Endothelial cell of umbilical vein (primary cell): Measurements from ENCODE around the gene REEP5. TPM values are rescaled to one million over a fixed set of nuclear protein-coding genes. Genes with fewer than 3 reads are reported as not detected.
"Not testable (repeated sequence)": the region's sequence is repeated elsewhere in the genome, so short reads cannot be mapped to it uniquely, and the experiment has no call there.

ENCODE experiments used
- BruUV-seq: library from RNA; stranded (reverse); fragments of 400-500 nt; replicated peaks from 2 replicates; lab custom pipeline; 2021; lab: Mats Ljungman, UMichigan
- CTCF ChIA-PET: fragments of 300-600, 350-600 bp; sonication (Branson Sonifier 250); formaldehyde crosslinking; loops from one replicate; lab custom pipeline; 2021; ENCODE audit warnings: antibody characterized with exemption, inconsistent platforms; lab: Charles Lee
- POLR2A ChIA-PET: fragments of 300-600, 350-600 bp; sonication (Branson Sonifier 250); formaldehyde crosslinking; loops from one replicate; lab custom pipeline; 2021; ENCODE audit warnings: antibody characterized with exemption, inconsistent platforms; lab: Charles Lee
- DNase-seq: peaks from one replicate; pipeline ENCODE4 v3.0.0-alpha.2; 2011; ENCODE audit warnings: low read depth, low spot score
- FAIRE-seq: peaks from 2 replicates; lab custom pipeline; 2011; peaks lifted over from hg19 to GRCh38; lab: Jason Lieb, UNC
- H2AFZ ChIP-seq: 2 replicates; pipeline ENCODE4 v1.6.0; 2012; ENCODE audit warnings: low read depth, low read length, control low read depth, inconsistent platforms
- H3K27ac ChIP-seq: 2 replicates; pipeline ENCODE4 v1.5.1; 2011; ENCODE audit warnings: low read depth, mild to moderate bottlenecking, control low read depth, low read length, moderate library complexity; ENCODE audit not compliant: insufficient read depth
- H3K27me3 ChIP-seq, 2 experiments: 2 replicates each; pipeline versions ENCODE4 v1.6.0 to v1.6.1; 2011; ENCODE audit warnings: low read length in 2 of 2, mixed read lengths in 1 of 2; ENCODE audit not compliant: control insufficient read depth in 2 of 2, insufficient read depth in 2 of 2
- H3K36me3 ChIP-seq, 2 experiments: 2 replicates in 1 of 2; 3 replicates in 1 of 2; pipeline ENCODE4 v1.5.1; 2011; ENCODE audit warnings: low read length in 2 of 2, mild to moderate bottlenecking in 1 of 2, moderate library complexity in 1 of 2; ENCODE audit not compliant: control insufficient read depth in 2 of 2, insufficient read depth in 2 of 2; ENCODE audit errors: extremely low read depth in 1 of 2
- H3K4me1 ChIP-seq: 3 replicates; pipeline ENCODE4 v1.5.1; 2011; ENCODE audit warnings: mild to moderate bottlenecking, low read length; ENCODE audit not compliant: control insufficient read depth, insufficient read depth; ENCODE audit errors: extremely low read depth
- H3K4me2 ChIP-seq: 2 replicates; pipeline ENCODE4 v1.6.1; 2011; ENCODE audit warnings: low read length, control low read depth, mixed read lengths; ENCODE audit not compliant: insufficient read depth
- H3K4me3 ChIP-seq, 3 experiments: fragments of 200-600 bp in 1 of 3; sonication (generic), shearing (Covaris generic) in 1 of 3; replicated peaks in 1 of 3; 2 replicates each; pipeline ENCODE4 v1.5.1; 2011 to 2016; ENCODE audit warnings: control low read depth in 3 of 3, low read length in 3 of 3, mild to moderate bottlenecking in 2 of 3, inconsistent platforms in 1 of 3, low read depth in 1 of 3, moderate library complexity in 1 of 3; ENCODE audit not compliant: insufficient read depth in 1 of 3
- H3K79me2 ChIP-seq: 2 replicates; pipeline ENCODE4 v1.6.0; 2012; ENCODE audit warnings: low read length, inconsistent platforms; ENCODE audit not compliant: control insufficient read depth, insufficient read depth
- H3K9ac ChIP-seq: replicated peaks from 2 replicates; pipeline ENCODE3; 2011; ENCODE audit warnings: low read length, control low read depth; ENCODE audit not compliant: insufficient read depth; ENCODE audit errors: extremely low read depth
- H3K9me1 ChIP-seq: replicated peaks from 3 replicates; pipeline ENCODE4 v1.6.0; 2011; ENCODE audit warnings: mild to moderate bottlenecking, low read length; ENCODE audit not compliant: control insufficient read depth, insufficient read depth; ENCODE audit errors: extremely low read depth
- H3K9me3 ChIP-seq: replicated peaks from 2 replicates; pipeline ENCODE4 v1.5.1; 2012; ENCODE audit warnings: low read length, inconsistent platforms; ENCODE audit not compliant: control insufficient read depth, insufficient read depth
- H4K20me1 ChIP-seq: replicated peaks from 2 replicates; pipeline ENCODE3; 2011; ENCODE audit warnings: mild to moderate bottlenecking, low read length; ENCODE audit not compliant: control insufficient read depth, insufficient read depth; ENCODE audit errors: extremely low read depth
- CTCF ChIP-seq, 2 donors: IDR thresholded peaks; 1 replicate in 1 of 2; 2 replicates in 1 of 2; pipeline ENCODE4 v1.5.1; 2011; ENCODE audit warnings: low read length in 2 of 2, mild to moderate bottlenecking in 2 of 2, moderate library complexity in 2 of 2, control low read depth in 1 of 2, inconsistent platforms in 1 of 2, low read depth in 1 of 2; ENCODE audit not compliant: insufficient read depth in 1 of 2; ENCODE audit errors: extremely low read depth in 1 of 2
- EZH2 ChIP-seq: IDR thresholded peaks from 2 replicates; pipeline ENCODE4 v1.6.1; 2012; ENCODE audit warnings: borderline replicate concordance, low read depth, mild to moderate bottlenecking, moderate library complexity, low read length, inconsistent platforms; ENCODE audit not compliant: severe bottlenecking
- FOS ChIP-seq: IDR thresholded peaks from 2 replicates; pipeline ENCODE4 v1.6.1; 2011; ENCODE audit warnings: mild to moderate bottlenecking, low read length, moderate library complexity, borderline replicate concordance; ENCODE audit not compliant: insufficient read depth
- GATA2 ChIP-seq: IDR thresholded peaks from 2 replicates; pipeline ENCODE4 v1.7.0; 2011; ENCODE audit warnings: low read depth, mild to moderate bottlenecking, moderate library complexity, mixed read lengths, low read length; ENCODE audit not compliant: insufficient read length, insufficient read depth
- JUN ChIP-seq: IDR thresholded peaks from 2 replicates; pipeline ENCODE4 v1.6.1; 2011; ENCODE audit warnings: borderline replicate concordance, low read depth; ENCODE audit not compliant: insufficient read length, insufficient read depth
- MAX ChIP-seq: IDR thresholded peaks from 2 replicates; pipeline ENCODE4 v1.6.1; 2011; ENCODE audit not compliant: insufficient read depth, insufficient read length
- MYC ChIP-seq: IDR thresholded peaks from one replicate; pipeline ENCODE4 v1.6.1; 2011; ENCODE audit warnings: mild to moderate bottlenecking, low read depth, low read length
- POLR2A ChIP-seq: IDR thresholded peaks from 2 replicates; pipeline ENCODE4 v1.6.1; 2012; ENCODE audit warnings: low read depth, mild to moderate bottlenecking, control low read depth, low read length
- POLR2AphosphoS5 ChIP-seq: IDR thresholded peaks from 2 replicates; pipeline ENCODE4 v1.6.1; 2012; ENCODE audit warnings: low read depth, mild to moderate bottlenecking, control low read depth, low read length, moderate library complexity; ENCODE audit not compliant: insufficient read depth
- dilution Hi-C: fragments of 300-500 bp; cut with MboI; formaldehyde crosslinking; loops from one replicate; pipeline ENCODE4 v1.15.0; 2019; ENCODE audit warnings: low sequenced_read_pairs; ENCODE audit not compliant: extremely low pct_ligation_motif_present
- intact Hi-C: fragments of 100-400 bp; cut with micrococcal nuclease; formaldehyde crosslinking; loops from one replicate; pipeline ENCODE4 v1.10.0; 2022
- polyA plus RNA-seq, 4 experiments: library from polyadenylated mRNA; depleted of rRNA in 3 of 4; stranded (reverse) in 3 of 4; unstranded in 1 of 4; fragments of >200 nt; gene quantifications; 2 replicates each; pipeline versions ENCODE4 v1.2.1 to v1.2.3, GENCODE V29; 2011 to 2012; ENCODE audit warnings: missing spikeins in 1 of 4
- total RNA-seq: library from RNA; stranded (reverse); gene quantifications from 2 replicates; pipeline ENCODE4 v1.2.3, GENCODE V29; 2021

Gene REEP5
- total and polyA plus RNA-seq, 2 donors (not counting 3 experiments of a cell fraction or from before 2014, with no cell fraction given), result 98.0 to 163 TPM

GRCh38 chr5:112906637-112907036, 15.4 kb downstream of the REEP5 start:
- Histone ChIP-seq H2AFZ (no peak overlapping the region), H4K20me1 (peaks cover 2% of the 10 kb centered on the region), H3K27me3 (no peaks in the 10 kb centered on the region), H3K36me3 (peaks cover 10 to 11% of the 10 kb centered on the region in 2 experiments), H3K9me3 (no peaks in the 10 kb centered on the region), H3K9me1 (no peaks in the 10 kb centered on the region), H3K4me1 (no peaks in the 10 kb centered on the region), H3K27ac (no peak overlapping the region), H3K9ac (no peak overlapping the region), H3K4me2 (no peak overlapping the region), H3K4me3 (no peak overlapping the region), H3K79me2 (peaks cover 51% of the 10 kb centered on the region)
- BruUV-seq, result no TSS peak
- FAIRE-seq (no peak), DNase-seq (no peak)
- CTCF ChIA-PET, result interaction anchor here (0.6 kb wide), 1 partner anchor 12 kb away, joined by 4 read pairs; no protein-coding TSS in a partner anchor
- TF ChIP-seq POLR2A, result no peak
- TF ChIP-seq FOS, result no peak
- no peak for TF ChIP-seq JUN
- TF ChIP-seq MAX, result no peak
- no peak for TF ChIP-seq EZH2
- TF ChIP-seq GATA2, result no peak
- TF ChIP-seq POLR2AphosphoS5, result no peak
- no peak for TF ChIP-seq MYC
- TF ChIP-seq CTCF (IDR thresholded peaks at IDR 0.05; ENCODE audit: extremely low read depth in 1 of 2, insufficient read depth in 1 of 2, low read depth in 1 of 2, low read length in 2 of 2), result no peak
- intact Hi-C loops, result no loop called here
- POLR2A ChIA-PET, result no interaction called here
- dilution Hi-C loops, result no loop called here

GRCh38 chr5:112904996-112905395, 17.0 kb downstream of the REEP5 start:
- intact Hi-C loops, H3K4me2 ChIP-seq, H3K9ac ChIP-seq, H3K9me3 ChIP-seq, FAIRE-seq, DNase-seq, dilution Hi-C loops, H3K4me1 ChIP-seq, BruUV-seq, H3K27me3 ChIP-seq, H3K9me1 ChIP-seq, POLR2A ChIA-PET, H3K4me3 ChIP-seq, H3K27ac ChIP-seq, H4K20me1 ChIP-seq, H3K36me3 ChIP-seq, H2AFZ ChIP-seq: not testable (repeated sequence)
- CTCF ChIA-PET, result interaction anchor here (1.5 kb wide), 1 partner anchor 9 kb away, joined by 7 read pairs; no protein-coding TSS in a partner anchor
- H3K79me2 ChIP-seq, result peaks cover 43% of the 10 kb centered on the region
